C4-2B (cell line): ENCODE data around the gene TENM4.

ENCODE experiments used
- CTCF ChIP-seq: fragments of 450-650 bp; conservative IDR thresholded peaks from 2 replicates; pipeline ENCODE4 v1.5.1; 2017; ENCODE audit warnings: mild to moderate bottlenecking
- ZFX ChIP-seq: fragments of 450-650 bp; IDR thresholded peaks from 2 replicates; pipeline ENCODE4 v1.6.1; 2017

- TF ChIP-seq CTCF (no peak), ZFX (no peak)
Observed at GRCh38 chr11:78840623-78841022, 600.2 kb downstream of the TENM4 start.
